Testis (tissue), 3 donors: ENCODE results near the gene ZBTB2. TPM values are rescaled to one million over a fixed set of nuclear protein-coding genes. Genes with fewer than 3 reads are reported as not detected.
A peak's percentile ranks its signal among the peaks of the same experiment; 100 is the strongest.

ENCODE experiments used
- DNase-seq: peaks from one replicate; pipeline ENCODE4 v3.0.0-alpha.2; 2019
- H3K27ac ChIP-seq, 2 donors: fragments of 200-600 bp; sonication (generic); one replicate each; pipeline ENCODE4 v1.5.1; 2019
- H3K27me3 ChIP-seq: fragments of 200-600 bp; sonication (generic); one replicate; pipeline ENCODE4 v1.5.1; 2019
- H3K36me3 ChIP-seq: fragments of 200-600 bp; sonication (generic); one replicate; pipeline ENCODE4 v1.5.1; 2017; ENCODE audit warnings: low read depth; ENCODE audit errors: missing control alignments
- H3K4me1 ChIP-seq: fragments of 200-600 bp; sonication (generic); one replicate; pipeline ENCODE4 v1.5.1; 2019
- H3K4me3 ChIP-seq, 2 donors: fragments of 200-600 bp; sonication (generic); one replicate each; pipeline ENCODE4 v1.5.1; 2017 to 2019
- H3K9me3 ChIP-seq: fragments of 200-600 bp; sonication (generic); one replicate; pipeline ENCODE4 v1.5.1; 2017
- POLR2A ChIP-seq: fragments of 450-650 bp; IDR thresholded peaks from one replicate; pipeline ENCODE4 v1.6.1; 2017; ENCODE audit warnings: antibody characterized with exemption, mild to moderate bottlenecking, moderate library complexity
- WGBS, 2 donors: methylation state at CpG; one replicate each; pipeline ENCODE4 v1.1.5; 2018; 5-methylcytosine and 5-hydroxymethylcytosine counted together
- intact Hi-C: fragments of 100-400 bp; cut with DNase I; formaldehyde crosslinking; loops from one replicate; pipeline ENCODE4 v1.15.1; 2023; ENCODE audit warnings: low total_unique reads
- polyA plus RNA-seq: library from polyadenylated mRNA; stranded (reverse); fragments of 350-450 nt; fragmentation: Illumina TruSeq; extraction: RNeasy Lipid Tissue Mini Kit (QIAGEN cat#74804); gene quantifications from one replicate; pipeline ENCODE4 v1.2.3, GENCODE V29; 2014; ENCODE audit warnings: low read depth, low replicate concordance; ENCODE audit not compliant: insufficient read depth
- total RNA-seq, 2 donors: library from RNA; depleted of rRNA; stranded (reverse); fragments of >200 nt; gene quantifications; one replicate each; pipeline ENCODE4 v1.2.3, GENCODE V29; 2016
- TF ChIP-seq, protein P1 (sequence below), 3 experiments: fragments of 450-650 bp in 2 of 3; fragments of 200-600 bp in 1 of 3; sonication (generic) in 1 of 3; IDR thresholded peaks; one replicate each; pipeline ENCODE4 v1.5.1; 2016 to 2019; ENCODE audit warnings: antibody characterized with exemption in 3 of 3, mild to moderate bottlenecking in 2 of 3, moderate library complexity in 1 of 3

The ZBTB2 gene
- total and polyA plus RNA-seq, 3 donors from 2014 or later: 13.0 to 14.7 (median 14.7) TPM

DNA sequence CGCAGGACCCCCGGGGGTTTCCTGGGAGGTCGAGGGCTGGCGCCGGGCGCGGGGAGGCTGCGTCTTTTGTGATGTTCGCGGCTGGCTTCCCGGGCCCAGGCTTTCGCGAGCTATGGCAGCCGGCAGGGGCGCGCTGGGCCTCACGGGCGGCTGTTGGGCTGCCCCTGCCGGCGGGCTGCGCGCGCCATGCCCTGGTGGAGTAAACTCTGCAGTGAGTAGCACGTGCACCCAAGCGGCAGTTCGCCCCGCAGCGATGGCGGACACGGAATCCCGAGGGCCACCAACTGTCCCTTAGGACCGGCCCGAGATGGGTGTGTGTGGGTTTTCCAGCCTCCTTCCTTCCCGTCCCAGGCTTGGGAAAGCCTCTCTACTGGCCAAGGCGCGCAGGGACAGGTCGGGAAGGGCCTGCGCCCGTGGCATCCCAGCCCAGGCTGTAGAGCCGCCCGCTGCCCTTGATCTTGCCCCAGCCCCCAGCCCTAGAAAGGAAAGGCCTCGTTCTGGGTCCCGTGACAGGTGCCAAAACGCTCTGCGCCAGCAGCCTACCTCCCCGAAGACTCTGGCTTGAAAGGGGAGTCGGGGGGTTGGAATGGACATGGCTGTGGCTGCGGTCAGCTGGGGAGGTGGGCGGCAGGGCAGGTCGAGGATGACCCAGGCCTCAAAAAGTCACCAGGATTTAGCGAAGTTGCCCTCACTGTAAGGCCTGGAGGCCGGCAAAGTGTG is 49.7 kb downstream of the ZBTB2 start:
- intact Hi-C loops: no loop called here
- 73 to 81% methylated on average over 9 to 48 of the region's 52 CpGs for WGBS, 2 donors
- TF ChIP-seq POLR2A: no peak
- TF ChIP-seq, protein P1, sequence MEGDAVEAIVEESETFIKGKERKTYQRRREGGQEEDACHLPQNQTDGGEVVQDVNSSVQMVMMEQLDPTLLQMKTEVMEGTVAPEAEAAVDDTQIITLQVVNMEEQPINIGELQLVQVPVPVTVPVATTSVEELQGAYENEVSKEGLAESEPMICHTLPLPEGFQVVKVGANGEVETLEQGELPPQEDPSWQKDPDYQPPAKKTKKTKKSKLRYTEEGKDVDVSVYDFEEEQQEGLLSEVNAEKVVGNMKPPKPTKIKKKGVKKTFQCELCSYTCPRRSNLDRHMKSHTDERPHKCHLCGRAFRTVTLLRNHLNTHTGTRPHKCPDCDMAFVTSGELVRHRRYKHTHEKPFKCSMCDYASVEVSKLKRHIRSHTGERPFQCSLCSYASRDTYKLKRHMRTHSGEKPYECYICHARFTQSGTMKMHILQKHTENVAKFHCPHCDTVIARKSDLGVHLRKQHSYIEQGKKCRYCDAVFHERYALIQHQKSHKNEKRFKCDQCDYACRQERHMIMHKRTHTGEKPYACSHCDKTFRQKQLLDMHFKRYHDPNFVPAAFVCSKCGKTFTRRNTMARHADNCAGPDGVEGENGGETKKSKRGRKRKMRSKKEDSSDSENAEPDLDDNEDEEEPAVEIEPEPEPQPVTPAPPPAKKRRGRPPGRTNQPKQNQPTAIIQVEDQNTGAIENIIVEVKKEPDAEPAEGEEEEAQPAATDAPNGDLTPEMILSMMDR (IDR thresholded peaks at IDR 0.05): no peak
- H3K27me3 ChIP-seq: no peaks in the 10 kb centered on the region
- H3K27ac ChIP-seq: peak overlapping the region; percentile 25 to 31
- peak overlapping the region; percentile 46 to 51 for H3K4me3 ChIP-seq
- H3K4me1 ChIP-seq: no peaks in the 10 kb centered on the region
- no peaks in the 10 kb centered on the region for H3K36me3 ChIP-seq
- H3K9me3 ChIP-seq: no peaks in the 10 kb centered on the region
- DNase-seq: peak; percentile 32

DNA sequence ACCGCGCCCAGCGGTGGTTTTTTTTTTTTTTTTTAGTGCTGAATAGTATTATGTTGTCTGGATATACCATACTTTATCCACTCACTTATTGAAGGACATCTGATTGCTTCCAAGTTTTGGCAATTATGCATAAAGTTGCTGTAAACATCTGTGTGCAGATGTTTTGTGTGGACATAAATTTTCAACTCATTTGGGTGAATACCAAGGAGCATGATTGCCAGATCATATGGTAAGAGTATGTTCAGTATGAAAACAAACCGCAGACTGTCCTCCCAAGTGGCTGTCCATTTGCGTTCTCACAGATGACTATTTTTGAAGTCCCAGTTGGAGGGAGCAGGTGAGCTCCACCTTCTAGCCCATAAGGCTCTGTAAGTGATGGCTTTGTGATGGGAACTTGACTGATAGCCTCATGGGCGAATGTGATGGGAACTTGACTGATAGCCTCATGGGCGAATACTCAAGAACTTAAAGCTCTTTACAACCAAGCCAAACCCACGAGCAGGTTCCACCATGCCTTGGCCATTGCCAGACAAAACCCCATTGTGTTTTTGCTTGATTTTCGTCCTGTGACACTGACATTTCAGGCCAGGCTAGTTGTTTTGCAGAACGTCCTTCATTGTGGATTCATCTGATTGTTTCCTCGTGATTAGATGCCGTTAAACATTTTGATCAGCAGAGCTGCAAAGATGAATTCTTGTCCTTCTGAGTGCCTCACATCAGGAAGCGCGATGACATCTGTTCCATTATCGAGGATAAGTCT is 51.0 kb downstream of the ZBTB2 start:
- Histone ChIP-seq H3K27me3 (no peaks in the 10 kb centered on the region), H3K9me3 (no peaks in the 10 kb centered on the region), H3K4me3 (no peak overlapping the region), H3K27ac (peak overlapping the region in 1 of 2 donors; percentile 25), H3K36me3 (no peaks in the 10 kb centered on the region), H3K4me1 (no peaks in the 10 kb centered on the region)
- intact Hi-C loops: no loop called here
- DNase-seq: no peak
- 69 to 79% methylated on average over 15 of the region's 15 CpGs for WGBS, 2 donors
- TF ChIP-seq, protein P1 (IDR thresholded peaks at IDR 0.05): no peak
- TF ChIP-seq POLR2A: no peak

DNA sequence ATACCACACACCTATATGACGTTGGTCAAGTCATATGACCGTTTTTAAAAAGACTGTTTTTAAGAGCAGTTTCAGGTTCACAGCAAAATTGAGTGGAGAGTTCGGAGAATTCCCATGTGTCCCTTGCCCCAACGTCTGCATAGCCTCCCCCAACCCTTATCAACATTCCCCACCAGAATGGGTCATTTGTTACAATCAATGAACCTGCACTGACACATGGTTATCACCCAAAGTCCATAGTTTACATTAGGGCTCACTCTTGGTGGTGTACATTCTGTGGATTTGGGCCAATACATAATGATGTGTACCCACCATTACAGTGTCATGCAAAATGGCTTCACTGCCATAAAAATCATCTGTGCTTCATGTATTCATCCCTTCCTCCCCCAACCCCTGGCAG is 52.0 kb downstream of the ZBTB2 start:
- H3K4me3 ChIP-seq: no peak overlapping the region
- intact Hi-C loops: no loop called here

DNA sequence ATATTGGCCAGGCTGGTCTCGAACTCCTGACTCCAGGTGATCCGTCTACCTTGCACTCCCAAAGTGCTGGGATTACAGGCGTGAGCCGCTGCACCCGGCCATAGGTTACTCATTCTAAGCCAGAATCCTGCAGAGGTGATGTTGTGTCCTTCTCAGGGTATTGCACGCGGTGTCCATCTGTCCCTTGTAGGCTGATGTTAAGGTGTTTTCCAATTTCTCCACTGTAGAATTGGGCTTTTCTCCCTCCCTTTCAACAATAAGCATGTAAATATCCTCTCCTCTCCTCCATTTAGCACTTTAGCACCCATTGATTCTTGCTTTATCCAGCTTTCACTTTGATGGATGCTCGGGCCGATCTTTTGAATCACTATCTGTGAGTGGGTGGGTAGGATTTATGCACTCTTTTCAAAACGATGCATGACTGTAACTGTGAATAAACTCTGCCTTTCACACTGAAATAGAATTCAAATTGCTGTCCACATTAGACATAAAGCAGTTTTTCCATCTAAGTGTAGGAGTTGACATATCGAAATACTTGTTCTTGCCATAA is 52.6 kb downstream of the ZBTB2 start:
- no peak overlapping the region for H3K27ac ChIP-seq
- no peak for TF ChIP-seq POLR2A
- TF ChIP-seq, protein P1 (IDR thresholded peaks at IDR 0.05): no peak
- intact Hi-C loops: no loop called here
- H3K27me3 ChIP-seq: no peaks in the 10 kb centered on the region
- H3K4me3 ChIP-seq: no peak overlapping the region
- no peak for DNase-seq
- H3K4me1 ChIP-seq: no peaks in the 10 kb centered on the region
- WGBS, 2 donors: 86 to 89% methylated on average over 11 of the region's 11 CpGs
- no peaks in the 10 kb centered on the region for H3K36me3 ChIP-seq
- no peaks in the 10 kb centered on the region for H3K9me3 ChIP-seq

More for the DNA sequence above, 52.0 kb downstream of the ZBTB2 start:
- no peaks in the 10 kb centered on the region for H3K36me3 ChIP-seq
- no peaks in the 10 kb centered on the region for H3K27me3 ChIP-seq
- WGBS, 2 donors: 70 to 83% methylated on average over 4 of the region's 4 CpGs
- no peak for DNase-seq
- no peaks in the 10 kb centered on the region for H3K9me3 ChIP-seq
- H3K27ac ChIP-seq: no peak overlapping the region
- no peaks in the 10 kb centered on the region for H3K4me1 ChIP-seq
- TF ChIP-seq POLR2A: no peak
- TF ChIP-seq, protein P1 (IDR thresholded peaks at IDR 0.05): no peak
